IMR-90 (cell line): Measurements from ENCODE around the gene UACA. TPM values are rescaled to one million over a fixed set of nuclear protein-coding genes. Genes with fewer than 3 reads are reported as not detected.
A peak's percentile ranks its signal among the peaks of the same experiment; 100 is the strongest.

ENCODE experiments used
- ATAC-seq: fragments of 200-7000 bp; cut with Tn5 transposase; 2 replicates; pipeline ENCODE4 v1.9.1; 2020; ENCODE audit warnings: low read depth, mild to moderate bottlenecking, moderate library complexity
- BruUV-seq: library from RNA; stranded (reverse); fragments of 400-500 nt; replicated peaks from 2 replicates; lab custom pipeline; 2021; lab: Mats Ljungman, UMichigan
- CTCF ChIA-PET: fragments of 300-600 bp; formaldehyde crosslinking; extraction: SDS; loops from one replicate; lab custom pipeline; 2021; ENCODE audit warnings: antibody characterized with exemption; lab: Yijun Ruan, JAX
- POLR2A ChIA-PET: fragments of 300-600 bp; sonication (Branson Sonifier 250); formaldehyde crosslinking; loops from one replicate; lab custom pipeline; 2022; ENCODE audit warnings: antibody characterized with exemption; ENCODE audit not compliant: unreplicated experiment; lab: Charles Lee
- DNase-seq: peaks from one replicate; pipeline ENCODE4 v3.0.0; 2013
- H2AFZ ChIP-seq: replicated peaks from 2 replicates; pipeline ENCODE3; 2013; ENCODE audit warnings: low read length, mild to moderate bottlenecking; ENCODE audit not compliant: poor library complexity
- H2AK5ac ChIP-seq: 2 replicates; pipeline ENCODE4 v1.6.1; 2013; ENCODE audit warnings: low read depth, low read length, inconsistent platforms
- H2AK9ac ChIP-seq: replicated peaks from 2 replicates; pipeline ENCODE3; 2013; ENCODE audit warnings: mild to moderate bottlenecking, low read depth, low read length, moderate library complexity; ENCODE audit not compliant: poor library complexity
- H2BK120ac ChIP-seq: 2 replicates; pipeline ENCODE4 v1.6.1; 2013; ENCODE audit warnings: low read depth, low read length, inconsistent platforms
- H2BK15ac ChIP-seq: 3 replicates; pipeline ENCODE4 v1.6.1; 2013; ENCODE audit warnings: low read depth, low read length, inconsistent platforms
- H2BK20ac ChIP-seq: 2 replicates; pipeline ENCODE4 v1.6.1; 2013; ENCODE audit warnings: low read depth, mild to moderate bottlenecking, inconsistent platforms, low read length, moderate library complexity
- H2BK5ac ChIP-seq: 2 replicates; pipeline ENCODE4 v1.6.1; 2013; ENCODE audit warnings: mild to moderate bottlenecking, low read depth, low read length, inconsistent platforms; ENCODE audit not compliant: poor library complexity, severe bottlenecking
- H3K14ac ChIP-seq: replicated peaks from 2 replicates; pipeline ENCODE4 v1.6.1; 2013; ENCODE audit warnings: low read depth, low read length, inconsistent platforms
- H3K18ac ChIP-seq: 2 replicates; pipeline ENCODE4 v1.6.1; 2013; ENCODE audit warnings: low read depth, low read length, control low read depth
- H3K23ac ChIP-seq: 2 replicates; pipeline ENCODE4 v1.6.1; 2013; ENCODE audit warnings: low read depth, low read length, inconsistent platforms
- H3K27ac ChIP-seq: 2 replicates; pipeline ENCODE4 v1.5.1; 2013; ENCODE audit warnings: mild to moderate bottlenecking, control low read depth, low read length; ENCODE audit not compliant: insufficient read depth
- H3K27me3 ChIP-seq: 2 replicates; pipeline ENCODE4 v1.6.1; 2013; ENCODE audit warnings: low read length; ENCODE audit not compliant: control insufficient read depth, insufficient read depth
- H3K36me3 ChIP-seq: 2 replicates; pipeline ENCODE4 v1.6.1; 2013; ENCODE audit warnings: low read length, mixed read lengths; ENCODE audit not compliant: control insufficient read depth, insufficient read depth
- H3K4ac ChIP-seq: 2 replicates; pipeline ENCODE4 v1.6.1; 2013; ENCODE audit warnings: low read depth, low read length, inconsistent platforms
- H3K4me1 ChIP-seq: 2 replicates; pipeline ENCODE4 v1.6.1; 2013; ENCODE audit warnings: low read length, mixed read lengths; ENCODE audit not compliant: control insufficient read depth, insufficient read depth
- H3K4me2 ChIP-seq: 2 replicates; pipeline ENCODE4 v1.6.1; 2013; ENCODE audit warnings: low read depth, mild to moderate bottlenecking, control low read depth, low read length, moderate library complexity
- H3K4me3 ChIP-seq: 2 replicates; pipeline ENCODE4 v1.5.1; 2013; ENCODE audit warnings: low read depth, mild to moderate bottlenecking, control low read depth, low read length, moderate library complexity; ENCODE audit not compliant: insufficient read depth
- H3K56ac ChIP-seq: 2 replicates; pipeline ENCODE4 v1.6.1; 2013; ENCODE audit warnings: low read length, inconsistent platforms; ENCODE audit not compliant: insufficient read depth; ENCODE audit errors: extremely low read depth
- H3K79me1 ChIP-seq, 2 experiments: 2 replicates each; pipeline ENCODE4 v1.6.1; 2013; ENCODE audit warnings: low read length in 2 of 2, inconsistent platforms in 1 of 2, low read depth in 1 of 2
- H3K9ac ChIP-seq: 2 replicates; pipeline ENCODE4 v1.6.1; 2013; ENCODE audit warnings: low read depth, low read length, control low read depth
- H3K9me1 ChIP-seq: 2 replicates; pipeline ENCODE4 v1.6.1; 2013; ENCODE audit warnings: low read length, inconsistent platforms; ENCODE audit not compliant: insufficient read depth
- H3K9me3 ChIP-seq: 2 replicates; pipeline ENCODE4 v1.6.1; 2013; ENCODE audit warnings: low read length; ENCODE audit not compliant: control insufficient read depth, insufficient read depth
- H4K20me1 ChIP-seq: 2 replicates; pipeline ENCODE4 v1.6.1; 2013; ENCODE audit warnings: low read length, inconsistent platforms; ENCODE audit not compliant: insufficient read depth
- H4K5ac ChIP-seq: 2 replicates; pipeline ENCODE4 v1.6.1; 2013; ENCODE audit warnings: mild to moderate bottlenecking, low read depth, low read length, control low read depth
- H4K8ac ChIP-seq, 2 experiments: 2 replicates each; pipeline ENCODE4 v1.6.1; 2013; ENCODE audit warnings: low read depth in 2 of 2, low read length in 2 of 2, control low read depth in 1 of 2, inconsistent platforms in 1 of 2
- H4K91ac ChIP-seq: 2 replicates; pipeline ENCODE4 v1.6.1; 2013; ENCODE audit warnings: low read depth, low read length, inconsistent platforms; ENCODE audit not compliant: insufficient read depth
- BHLHE40 ChIP-seq: fragments of 150-350 bp; IDR thresholded peaks from 2 replicates; pipeline ENCODE4 v1.6.1; 2016; ENCODE audit warnings: mild to moderate bottlenecking, low read depth, low read length
- SMC3 ChIP-seq: fragments of 150-350 bp; IDR thresholded peaks from 2 replicates; pipeline ENCODE4 v1.6.1; 2016; ENCODE audit warnings: low read depth, mild to moderate bottlenecking, antibody characterized with exemption, low read length, moderate library complexity
- WGBS, 2 experiments: methylation state at CpG; one replicate each; pipeline versions ENCODE4 v1.1.5 to v1.1.7; 2013; ENCODE audit warnings: missing lambda C conversion rate in 2 of 2; ENCODE audit not compliant: insufficient read length in 1 of 2; ENCODE audit errors: extremely low coverage in 2 of 2; 5-methylcytosine and 5-hydroxymethylcytosine counted together
- dilution Hi-C: fragments of 300-500 bp; cut with HindIII; formaldehyde crosslinking; loops from one replicate; pipeline ENCODE4 v1.14.3; 2018; ENCODE audit warnings: low sequenced_read_pairs; ENCODE audit not compliant: unreplicated experiment
- in situ Hi-C: fragments of 300-500 bp; cut with MboI; formaldehyde crosslinking; loops from 3 replicates; pipeline ENCODE4 v1.14.3; 2019; ENCODE audit warnings: low sequenced_read_pairs, inconsistent platforms, mixed read lengths
- intact Hi-C: fragments of 100-400 bp; cut with micrococcal nuclease; formaldehyde crosslinking; loops from 2 replicates; pipeline ENCODE4 v1.10.0; 2022
- polyA plus RNA-seq, 3 experiments: library from polyadenylated mRNA; depleted of rRNA; stranded (reverse); fragments of >200 nt; gene quantifications; 2 replicates each; pipeline ENCODE4 v1.2.3, GENCODE V29; 2012; ENCODE audit warnings: low replicate concordance in 1 of 3
- total RNA-seq: library from RNA; depleted of rRNA; stranded (reverse); fragments of >200 nt; gene quantifications from 2 replicates; pipeline ENCODE4 v1.2.3, GENCODE V29; 2012

UACA gene
- total and polyA plus RNA-seq, 2 of the 4 experiments (the other 2 are of a cell fraction): 156 to 507 TPM

DNA sequence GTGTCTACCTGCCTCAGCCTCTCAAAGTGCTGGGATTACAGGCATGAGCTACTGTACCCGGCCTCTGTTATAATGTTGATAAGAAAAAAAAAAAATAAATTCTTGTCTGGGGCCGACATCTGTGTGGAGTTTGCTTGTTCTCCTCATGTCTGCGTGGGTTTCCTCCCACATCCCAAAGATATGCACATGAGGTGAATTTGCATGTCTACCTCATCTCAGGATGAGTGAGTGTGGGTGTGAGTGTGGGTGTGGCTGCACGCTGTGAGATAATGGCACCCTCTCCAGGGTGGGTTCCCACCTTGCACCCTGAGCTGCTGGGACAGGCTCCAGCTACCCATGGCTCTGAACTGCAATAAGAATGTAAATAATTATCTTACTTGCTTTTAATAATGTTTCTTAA, 25.9 kb upstream of the UACA start:
- peak overlapping the region; percentile 79 for H2AFZ ChIP-seq
- peak overlapping the region; percentile 60 for H2AK9ac ChIP-seq
- TF ChIP-seq SMC3: no peak
- TF ChIP-seq BHLHE40: peak; percentile 11; the same call in 1 of the 2 replicates
- 0 out of 2 replicates have a peak, but pooled peaks have one; percentile 4 for ATAC-seq
- peak overlapping the region; percentile 13; the same call in 1 of the 2 replicates for H3K56ac ChIP-seq
- peak overlapping the region; percentile 57; the same call in 2 of the 3 replicates for H2BK15ac ChIP-seq
- peak overlapping the region; percentile 99 for H3K4ac ChIP-seq
- H2BK5ac ChIP-seq: peak overlapping the region; percentile 95
- H3K9me1 ChIP-seq: peaks cover 45% of the 10 kb centered on the region
- no peaks in the 10 kb centered on the region for H4K20me1 ChIP-seq
- WGBS, 2 experiments: no CpG with 5 or more reads among the region's 4 CpGs
- peak overlapping the region; percentile 3; the same call in 1 of the 2 replicates for H4K5ac ChIP-seq
- DNase-seq: peak; percentile 66
- H3K14ac ChIP-seq: peak overlapping the region; percentile 49
- ChIA-PET POLR2A (interaction anchor here (0.7 kb wide), 1 partner anchor 27 kb away, joined by 3 read pairs; no protein-coding TSS in a partner anchor), CTCF (interaction anchor here (0.6 to 0.7 kb wide), 2 partner anchors 90 to 264 kb away, joined by 4 to 5 read pairs; no protein-coding TSS in a partner anchor)
- H3K4me2 ChIP-seq: peak overlapping the region; percentile 5; the same call in 1 of the 2 replicates
- H3K27ac ChIP-seq: peak overlapping the region; percentile 69
- peak overlapping the region; percentile 25 for H3K18ac ChIP-seq
- H3K27me3 ChIP-seq: no peaks in the 10 kb centered on the region
- H3K36me3 ChIP-seq: no peaks in the 10 kb centered on the region
- H4K8ac ChIP-seq: peak overlapping the region; percentile 31 to 98; a peak in 3 of 4 replicates
- intact Hi-C loops (no loop called here), dilution Hi-C loops (no loop called here), in situ Hi-C loops (no loop called here)
- no peak overlapping the region for H3K9ac ChIP-seq
- peak overlapping the region; percentile 96 for H2AK5ac ChIP-seq
- peaks cover 22 to 59% of the 10 kb centered on the region in 2 experiments for H3K79me1 ChIP-seq
- H3K4me1 ChIP-seq: peaks cover 34% of the 10 kb centered on the region
- no peaks in the 10 kb centered on the region for H3K9me3 ChIP-seq
- peak overlapping the region; percentile 98 for H2BK120ac ChIP-seq
- peak overlapping the region; percentile 98 for H2BK20ac ChIP-seq
- H4K91ac ChIP-seq: peak overlapping the region; percentile 95
- H3K23ac ChIP-seq: peak overlapping the region; percentile 25; the same call in 1 of the 2 replicates
- H3K4me3 ChIP-seq: no peak overlapping the region
- no TSS peak for BruUV-seq
